B cell (primary cell): ENCODE results near the gene XRCC4. TPM values are rescaled to one million over a fixed set of nuclear protein-coding genes. Genes with fewer than 3 reads are reported as not detected.

Source experiments
- ATAC-seq: fragments of 200-7000 bp; cut with Tn5 transposase; one replicate; pipeline ENCODE4 v1.10.0; 2021; ENCODE audit warnings: low read depth, mild to moderate bottlenecking, moderate number of reproducible peaks, moderate library complexity
- CTCF ChIA-PET: fragments of 350-600 bp; sonication (Branson Sonifier 250); formaldehyde crosslinking; loops from one replicate; lab custom pipeline; 2021; ENCODE audit warnings: antibody characterized with exemption, inconsistent platforms; lab: Charles Lee
- POLR2A ChIA-PET: fragments of 350-600 bp; sonication (Branson Sonifier 250); formaldehyde crosslinking; loops from one replicate; lab custom pipeline; 2021; ENCODE audit warnings: antibody characterized with exemption; lab: Charles Lee
- DNase-seq: peaks from one replicate; pipeline ENCODE4 v3.0.0; 2013
- H2AFZ ChIP-seq: 2 replicates; pipeline ENCODE4 v1.6.1; 2012; ENCODE audit warnings: mild to moderate bottlenecking, low read depth, low read length; ENCODE audit not compliant: insufficient read depth, poor library complexity, severe bottlenecking
- H3K27ac ChIP-seq, 2 donors: 1 replicate in 1 of 2; 2 replicates in 1 of 2; pipeline ENCODE4 v1.5.1; 2012 to 2013; ENCODE audit warnings: low read length in 2 of 2, mild to moderate bottlenecking in 2 of 2, moderate library complexity in 1 of 2
- H3K27me3 ChIP-seq, 4 experiments: fragments of 200-600 bp in 1 of 4; sonication (generic) in 1 of 4; replicated peaks in 1 of 4; 1 replicate in 2 of 4; 2 replicates in 2 of 4; pipeline versions ENCODE4 v1.6.1 to v1.7.0; 2013 to 2016; ENCODE audit warnings: low read length in 3 of 4, mild to moderate bottlenecking in 2 of 4, mixed read lengths in 1 of 4, moderate library complexity in 1 of 4; ENCODE audit not compliant: insufficient read depth in 4 of 4, control insufficient read depth in 3 of 4; ENCODE audit errors: control extremely low read depth in 1 of 4
- H3K36me3 ChIP-seq, 2 experiments: replicated peaks in 1 of 2; 1 replicate in 1 of 2; 2 replicates in 1 of 2; pipeline versions ENCODE4 v1.6.1 to v1.7.1; 2013; ENCODE audit warnings: low read length in 1 of 2; ENCODE audit not compliant: insufficient read depth in 2 of 2, control insufficient read depth in 1 of 2; ENCODE audit errors: control extremely low read depth in 1 of 2, extremely low read depth in 1 of 2
- H3K4me1 ChIP-seq, 2 donors: fragments of 200-600 bp in 1 of 2; sonication (generic) in 1 of 2; 1 replicate in 1 of 2; 2 replicates in 1 of 2; pipeline versions ENCODE4 v1.5.1 to v1.6.1; 2013 to 2017; ENCODE audit warnings: low read length in 2 of 2; ENCODE audit not compliant: control insufficient read depth in 2 of 2, insufficient read depth in 2 of 2
- H3K4me2 ChIP-seq: replicated peaks from 2 replicates; pipeline ENCODE3; 2012; ENCODE audit warnings: mild to moderate bottlenecking, low read depth, low read length; ENCODE audit not compliant: poor library complexity, severe bottlenecking
- H3K4me3 ChIP-seq, 5 experiments: fragments of 200-600 bp in 1 of 5; sonication (generic) in 1 of 5; 1 replicate in 3 of 5; 2 replicates in 2 of 5; pipeline versions ENCODE4 v1.5.1 to v1.7.0; 2011 to 2016; ENCODE audit warnings: low read length in 4 of 5, mild to moderate bottlenecking in 4 of 5, low read depth in 2 of 5, control low read depth in 1 of 5, moderate library complexity in 1 of 5; ENCODE audit not compliant: insufficient read depth in 1 of 5; ENCODE audit errors: control extremely low read depth in 1 of 5, extremely low read depth in 1 of 5
- H3K79me2 ChIP-seq: fragments of 200-600 bp; sonication (generic); one replicate; pipeline ENCODE4 v1.6.0; 2016; ENCODE audit warnings: low read length; ENCODE audit not compliant: control insufficient read depth, insufficient read depth
- H3K9ac ChIP-seq: fragments of 200-600 bp; sonication (generic); 2 replicates; pipeline ENCODE4 v1.6.1; 2017; ENCODE audit warnings: mild to moderate bottlenecking, low read length, moderate library complexity
- H3K9me3 ChIP-seq, 3 donors: one replicate each; pipeline versions ENCODE4 v1.6.1 to v1.7.1; 2013; ENCODE audit warnings: low read length in 2 of 3; ENCODE audit not compliant: control insufficient read depth in 2 of 3, insufficient read depth in 1 of 3; ENCODE audit errors: control extremely low read depth in 1 of 3
- H4K20me1 ChIP-seq: 2 replicates; pipeline ENCODE4 v1.6.0; 2012; ENCODE audit warnings: mild to moderate bottlenecking, low read length; ENCODE audit not compliant: insufficient read depth, control insufficient read depth, poor library complexity, severe bottlenecking
- H3K27ac Mint-ChIP-seq: one replicate; pipeline ENCODE4 v1.8.0; 2021; ENCODE audit warnings: mixed read lengths
- H3K27me3 Mint-ChIP-seq: one replicate; pipeline ENCODE4 v1.8.0; 2021; ENCODE audit warnings: mixed read lengths
- H3K4me1 Mint-ChIP-seq: one replicate; pipeline ENCODE4 v1.8.0; 2021; ENCODE audit warnings: mixed read lengths
- H3K4me3 Mint-ChIP-seq: one replicate; pipeline ENCODE4 v1.8.0; 2021; ENCODE audit warnings: mixed read lengths
- H3K9me3 Mint-ChIP-seq: one replicate; pipeline ENCODE4 v1.8.0; 2022; ENCODE audit warnings: mixed read lengths; ENCODE audit not compliant: insufficient read depth
- EZH2 ChIP-seq: IDR thresholded peaks from 2 replicates; pipeline ENCODE4 v1.6.1; 2012; ENCODE audit warnings: borderline replicate concordance, low read depth, mild to moderate bottlenecking, moderate library complexity, low read length; ENCODE audit not compliant: insufficient read depth, poor library complexity, severe bottlenecking
- WGBS: methylation state at CpG from one replicate; pipeline ENCODE4 v1.1.5; 2013; ENCODE audit warnings: missing lambda C conversion rate; ENCODE audit not compliant: insufficient coverage; 5-methylcytosine and 5-hydroxymethylcytosine counted together
- intact Hi-C: fragments of 100-400 bp; cut with micrococcal nuclease; formaldehyde crosslinking; loops from one replicate; pipeline ENCODE4 v1.10.0; 2022
- polyA plus RNA-seq: library from polyadenylated mRNA; depleted of rRNA; stranded (reverse); fragments of >200 nt; gene quantifications from 2 replicates; pipeline ENCODE4 v1.2.3, GENCODE V29; 2012
- total RNA-seq, 2 donors: library from RNA; stranded (reverse); fragments of 120-200 nt in 1 of 2; gene quantifications; 1 replicate in 1 of 2; 2 replicates in 1 of 2; pipeline versions ENCODE4 v1.2.3 to v1.2.4, GENCODE V29; 2013 to 2022
- TF ChIP-seq, protein P1 (sequence below): fragments of 200-600 bp; IDR thresholded peaks from one replicate; pipeline ENCODE4 v1.8.0; 2022; ENCODE audit warnings: antibody characterized with exemption, mild to moderate bottlenecking

The XRCC4 gene
- total and polyA plus RNA-seq, 2 donors (not counting 1 experiment from before 2014, with no cell fraction given): 1.3 to 7.7 TPM

DNA sequence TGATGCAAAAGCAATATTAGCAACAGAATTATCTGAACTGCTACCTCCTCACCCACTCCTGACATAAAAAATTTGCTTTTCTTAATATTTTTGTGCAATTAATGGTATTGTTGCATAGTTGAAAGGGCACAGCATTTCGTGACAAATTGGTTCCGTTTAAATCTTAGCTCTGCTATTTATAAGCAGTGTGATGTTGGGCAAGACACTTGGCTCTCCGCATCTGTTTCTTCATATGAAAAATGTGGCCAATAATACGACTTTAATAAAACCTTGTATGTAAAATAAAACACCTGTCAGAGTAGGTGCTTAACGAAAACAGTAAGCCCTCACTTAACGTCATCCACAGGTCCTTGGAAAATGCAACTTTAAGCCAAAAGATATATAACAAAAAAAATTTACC lies 4.4 kb upstream of the XRCC4 start:
- no peak for DNase-seq
- H3K27ac ChIP-seq: no peak overlapping the region
- no peaks in the 10 kb centered on the region for H3K27me3 Mint-ChIP-seq
- no peak for TF ChIP-seq EZH2
- TF ChIP-seq, protein P1, sequence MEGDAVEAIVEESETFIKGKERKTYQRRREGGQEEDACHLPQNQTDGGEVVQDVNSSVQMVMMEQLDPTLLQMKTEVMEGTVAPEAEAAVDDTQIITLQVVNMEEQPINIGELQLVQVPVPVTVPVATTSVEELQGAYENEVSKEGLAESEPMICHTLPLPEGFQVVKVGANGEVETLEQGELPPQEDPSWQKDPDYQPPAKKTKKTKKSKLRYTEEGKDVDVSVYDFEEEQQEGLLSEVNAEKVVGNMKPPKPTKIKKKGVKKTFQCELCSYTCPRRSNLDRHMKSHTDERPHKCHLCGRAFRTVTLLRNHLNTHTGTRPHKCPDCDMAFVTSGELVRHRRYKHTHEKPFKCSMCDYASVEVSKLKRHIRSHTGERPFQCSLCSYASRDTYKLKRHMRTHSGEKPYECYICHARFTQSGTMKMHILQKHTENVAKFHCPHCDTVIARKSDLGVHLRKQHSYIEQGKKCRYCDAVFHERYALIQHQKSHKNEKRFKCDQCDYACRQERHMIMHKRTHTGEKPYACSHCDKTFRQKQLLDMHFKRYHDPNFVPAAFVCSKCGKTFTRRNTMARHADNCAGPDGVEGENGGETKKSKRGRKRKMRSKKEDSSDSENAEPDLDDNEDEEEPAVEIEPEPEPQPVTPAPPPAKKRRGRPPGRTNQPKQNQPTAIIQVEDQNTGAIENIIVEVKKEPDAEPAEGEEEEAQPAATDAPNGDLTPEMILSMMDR: no peak
- H3K27me3 ChIP-seq: no peaks in the 10 kb centered on the region
- H3K9me3 Mint-ChIP-seq: no peaks in the 10 kb centered on the region
- peaks cover 97% of the 10 kb centered on the region for H3K79me2 ChIP-seq
- H3K4me1 Mint-ChIP-seq: peaks cover 65% of the 10 kb centered on the region
- H3K4me2 ChIP-seq: no peak overlapping the region
- no peak for ATAC-seq
- no peak overlapping the region for H3K9ac ChIP-seq
- 96% methylated on average over 3 of the region's 6 CpGs for WGBS
- H3K4me1 ChIP-seq: peaks cover 9 to 11% of the 10 kb centered on the region in 2 donors
- H3K4me3 ChIP-seq: no peak overlapping the region
- no peak overlapping the region for H3K27ac Mint-ChIP-seq
- ChIA-PET POLR2A (no interaction called here), CTCF (no interaction called here)
- no peak overlapping the region for H2AFZ ChIP-seq
- H3K9me3 ChIP-seq: no peaks in the 10 kb centered on the region
- H3K36me3 ChIP-seq: peaks cover 5 to 6% of the 10 kb centered on the region in 2 experiments
- no peak overlapping the region for H3K4me3 Mint-ChIP-seq
- peaks cover 29% of the 10 kb centered on the region for H4K20me1 ChIP-seq
- intact Hi-C loops: no loop called here

DNA sequence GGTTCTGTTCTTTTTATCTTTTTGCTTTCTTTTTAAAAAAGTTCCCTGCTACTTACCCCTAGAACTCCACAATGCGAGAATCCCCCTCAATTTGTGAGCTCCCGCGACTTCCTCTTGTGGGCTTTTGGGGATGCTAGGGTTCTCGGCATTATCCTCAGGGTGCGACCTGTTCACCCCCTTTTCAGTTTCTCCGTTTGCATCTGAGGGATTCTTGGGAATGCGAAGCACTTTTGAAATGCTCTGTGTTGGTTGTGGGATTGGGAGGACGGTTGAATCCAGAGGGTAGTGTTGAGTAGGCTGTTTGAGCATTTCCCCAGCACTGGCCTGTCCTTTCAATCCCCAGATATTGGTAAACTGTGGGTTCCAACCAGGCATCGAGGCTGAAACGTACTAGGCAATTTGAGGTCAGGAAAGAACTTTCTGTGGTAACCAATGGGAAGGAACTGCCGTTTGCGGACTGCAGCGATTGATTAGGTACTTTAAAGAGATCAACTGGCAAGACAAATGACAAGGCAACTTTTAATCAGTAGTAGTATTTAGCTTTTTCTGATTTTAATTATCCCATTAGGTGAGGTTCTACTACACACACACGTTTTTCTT lies 415 bp downstream of the XRCC4 start:
- Mint-ChIP-seq H3K27me3 (no peaks in the 10 kb centered on the region), H3K4me1 (peaks cover 49% of the 10 kb centered on the region), H3K27ac (peak overlapping the region; percentile 97), H3K9me3 (no peaks in the 10 kb centered on the region), H3K4me3 (peak overlapping the region; percentile 98)
- WGBS: 0% methylated on average over 9 of the region's 14 CpGs
- Histone ChIP-seq H3K4me3 (peak overlapping the region; percentile 91 to 100 (median 91)), H3K4me2 (peak overlapping the region; percentile 77), H3K36me3 (peaks cover 0 to 3% of the 10 kb centered on the region in 2 experiments), H3K79me2 (peaks cover 79% of the 10 kb centered on the region), H3K27ac (peak overlapping the region; percentile 82 to 88), H3K9ac (peak overlapping the region; percentile 81), H3K27me3 (no peaks in the 10 kb centered on the region), H4K20me1 (peaks cover 4% of the 10 kb centered on the region), H2AFZ (peak overlapping the region; percentile 94), H3K4me1 (peaks cover 12 to 17% of the 10 kb centered on the region in 2 donors), H3K9me3 (no peaks in the 10 kb centered on the region)
- TF ChIP-seq, protein P1: no peak
- no peak for TF ChIP-seq EZH2
- ATAC-seq (peak; percentile 3), DNase-seq (no peak)
- intact Hi-C loops: loop anchor here (1.0 kb wide), 1 partner anchor 1776 kb away; the partner anchor contains the start of gene ZCCHC9
- CTCF ChIA-PET: no interaction called here
- POLR2A ChIA-PET: interaction anchor here (1.2 kb wide), 1 partner anchor 66 kb away, joined by 3 read pairs; no protein-coding TSS in a partner anchor
